Measurements from ENCODE around the gene NAA25.

Gene NAA25

GRCh38 chr12:112022241-112023016 is 86.2 kb downstream of the NAA25 start:
- H3K36me3 ChIP-seq (ENCODE audit: insufficient read depth, low read length) = peaks cover 70% of the 10 kb centered on the region
- H3K9ac ChIP-seq (ENCODE audit: insufficient read length) = no peak overlapping the region
- DNase-seq (ENCODE audit: low read depth, low spot score) = no peak
- no peaks in the 10 kb centered on the region for H3K9me3 ChIP-seq (ENCODE audit: low read depth, low read length)
- TF ChIP-seq POLR2AphosphoS5 (IDR thresholded peaks at IDR 0.05; ENCODE audit: borderline replicate concordance, low read depth, low read length) (peak; percentile 55), EZH2 (IDR thresholded peaks at IDR 0.05) (no peak)
- no peak overlapping the region for H3K4me3 ChIP-seq
- H3K27ac ChIP-seq = peak overlapping the region; percentile 30; the same call in 1 of the 2 replicates

- TF ChIP-seq EZH2 (IDR thresholded peaks at IDR 0.05) = no peak
- TF ChIP-seq POLR2AphosphoS5 (IDR thresholded peaks at IDR 0.05; ENCODE audit: borderline replicate concordance, low read depth, low read length) = no peak
- TF ChIP-seq FOXP2 (optimal IDR thresholded peaks at IDR 0.05; ENCODE audit: control extremely low read depth, extremely low read length, insufficient read depth) = no peak
- Histone ChIP-seq H3K9me3 (ENCODE audit: low read depth, low read length) (no peaks in the 10 kb centered on the region), H3K9ac (ENCODE audit: insufficient read length) (no peak overlapping the region), H3K4me3 (no peak overlapping the region), H3K27ac (no peak overlapping the region), H3K36me3 (ENCODE audit: insufficient read depth, low read length) (peaks cover 83% of the 10 kb centered on the region)
- DNase-seq (ENCODE audit: low read depth, low spot score) = no peak
Observed at GRCh38 chr12:112020947-112021457, 87.6 kb downstream of the NAA25 start.

- Histone ChIP-seq H3K4me3 (no peak overlapping the region), H3K9me3 (ENCODE audit: low read depth, low read length) (no peaks in the 10 kb centered on the region), H3K36me3 (ENCODE audit: insufficient read depth, low read length) (peaks cover 84% of the 10 kb centered on the region), H3K9ac (ENCODE audit: insufficient read length) (peak overlapping the region; percentile 8), H3K27ac (peak overlapping the region; percentile 25; the same call in 1 of the 2 replicates)
- no peak for DNase-seq (ENCODE audit: low read depth, low spot score)
- TF ChIP-seq POLR2AphosphoS5 (IDR thresholded peaks at IDR 0.05; ENCODE audit: borderline replicate concordance, low read depth, low read length) = no peak
- no peak for TF ChIP-seq EZH2 (IDR thresholded peaks at IDR 0.05)
- TF ChIP-seq FOXP2 (optimal IDR thresholded peaks at IDR 0.05; ENCODE audit: control extremely low read depth, extremely low read length, insufficient read depth) = no peak
Observed at GRCh38 chr12:112018571-112019237, 89.9 kb downstream of the NAA25 start.

- peaks cover 69% of the 10 kb centered on the region for H3K36me3 ChIP-seq (ENCODE audit: insufficient read depth, low read length)
- 0 out of 2 replicates have a peak overlapping the region, but pooled peaks have one; percentile 7 for H3K27ac ChIP-seq
Observed at GRCh38 chr12:112017041-112017440, 91.5 kb downstream of the NAA25 start.

DNA sequence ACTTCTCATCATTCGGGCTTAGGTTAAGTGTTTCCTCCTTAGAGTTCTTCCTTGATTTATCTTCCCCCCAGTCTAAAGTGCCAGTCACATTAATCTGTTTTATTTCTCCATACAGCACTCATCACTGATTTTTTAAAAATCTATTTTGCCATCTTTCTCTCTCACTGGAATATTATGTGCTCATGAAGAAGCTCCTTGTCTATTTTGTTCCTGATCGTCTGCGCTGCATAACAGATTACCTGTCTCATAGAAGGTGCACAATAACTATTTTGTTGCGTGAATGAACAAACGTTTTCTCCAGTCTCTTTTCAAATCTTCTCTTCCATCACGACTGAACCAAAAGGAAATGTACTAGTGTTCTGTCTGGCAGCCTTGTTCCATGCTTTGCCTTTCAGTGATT is 92.6 kb downstream of the NAA25 start:
- H3K4me3 ChIP-seq = no peak overlapping the region
- H3K36me3 ChIP-seq (ENCODE audit: insufficient read depth, low read length) = peaks cover 60% of the 10 kb centered on the region
- TF ChIP-seq FOXP2 (optimal IDR thresholded peaks at IDR 0.05; ENCODE audit: control extremely low read depth, extremely low read length, insufficient read depth) (no peak), POLR2AphosphoS5 (IDR thresholded peaks at IDR 0.05; ENCODE audit: borderline replicate concordance, low read depth, low read length) (no peak), EZH2 (IDR thresholded peaks at IDR 0.05) (no peak)
- no peak overlapping the region for H3K27ac ChIP-seq
- no peak overlapping the region for H3K9ac ChIP-seq (ENCODE audit: insufficient read length)
- no peaks in the 10 kb centered on the region for H3K9me3 ChIP-seq (ENCODE audit: low read depth, low read length)
- DNase-seq (ENCODE audit: low read depth, low spot score) = no peak

More at GRCh38 chr12:112017041-112017440, 91.5 kb downstream of the NAA25 start:
- DNase-seq (ENCODE audit: low read depth, low spot score) = no peak
- Histone ChIP-seq H3K9ac (ENCODE audit: insufficient read length) (no peak overlapping the region), H3K4me3 (no peak overlapping the region), H3K9me3 (ENCODE audit: low read depth, low read length) (no peaks in the 10 kb centered on the region)
- TF ChIP-seq POLR2AphosphoS5 (IDR thresholded peaks at IDR 0.05; ENCODE audit: borderline replicate concordance, low read depth, low read length) = 0 out of 2 replicates have a peak, but pooled peaks have one; percentile 24
- no peak for TF ChIP-seq EZH2 (IDR thresholded peaks at IDR 0.05)

GRCh38 chr12:112013601-112014402 is 94.8 kb downstream of the NAA25 start:
- no peak for DNase-seq (ENCODE audit: low read depth, low spot score)
- peaks cover 39% of the 10 kb centered on the region for H3K36me3 ChIP-seq (ENCODE audit: insufficient read depth, low read length)
- H3K9ac ChIP-seq (ENCODE audit: insufficient read length) = peak overlapping the region; percentile 77
- peak overlapping the region; percentile 82 for H3K27ac ChIP-seq
- no peaks in the 10 kb centered on the region for H3K9me3 ChIP-seq (ENCODE audit: low read depth, low read length)
- TF ChIP-seq POLR2AphosphoS5 (IDR thresholded peaks at IDR 0.05; ENCODE audit: borderline replicate concordance, low read depth, low read length) (peak; percentile 64), EZH2 (IDR thresholded peaks at IDR 0.05) (no peak)
- H3K4me3 ChIP-seq = peak overlapping the region; percentile 99

DNA sequence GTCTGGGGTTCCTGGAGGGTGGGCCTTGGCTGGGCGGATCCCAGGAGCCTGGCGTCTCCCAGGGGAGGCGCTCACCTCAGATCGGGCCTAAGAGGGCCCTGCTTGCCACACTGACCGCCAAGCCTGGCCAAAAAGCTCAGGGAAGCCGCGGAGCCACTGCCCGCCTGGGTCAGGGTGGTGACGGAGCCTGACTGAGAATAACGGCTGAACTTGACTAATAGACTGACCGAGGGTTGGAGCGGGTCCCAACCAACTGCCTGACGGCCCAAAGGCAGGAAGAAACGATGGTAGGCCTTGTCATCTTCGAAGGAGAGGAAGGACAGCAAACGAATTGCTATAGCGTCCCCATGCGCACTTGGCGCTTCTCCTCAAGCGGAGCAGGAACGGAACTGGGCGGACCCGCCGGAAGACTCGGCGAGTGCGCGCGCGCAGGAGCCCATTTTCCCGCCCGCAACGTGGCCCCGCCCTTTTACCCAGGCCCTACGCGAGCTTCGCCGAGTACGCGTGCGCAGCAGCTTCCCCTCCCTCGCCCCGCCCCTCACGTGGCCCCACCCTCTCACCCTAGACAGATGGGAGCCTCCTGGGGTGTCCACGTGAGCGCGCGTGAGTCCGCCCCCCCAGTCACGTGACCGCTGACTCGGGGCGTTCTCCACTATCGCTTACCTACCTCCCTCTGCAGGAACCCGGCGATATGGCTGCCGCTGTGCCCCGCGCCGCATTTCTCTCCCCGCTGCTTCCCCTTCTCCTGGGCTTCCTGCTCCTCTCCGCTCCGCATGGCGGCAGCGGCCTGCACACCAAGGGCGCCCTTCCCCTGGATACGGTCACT is 95.6 kb downstream of the NAA25 start, which contains the start of the genes ERP29 and TMEM116:
Gene ERP29 (plus strand): TSS at position 652 of the 826 bp plus-strand sequence. CDS start 40 bp downstream, at position 692.
Gene TMEM116 (minus strand): TSS at position 391 of the 826 bp plus-strand sequence. CDS start 7,895 bp downstream, outside the sequence.
- H3K9me3 ChIP-seq (ENCODE audit: low read depth, low read length) = no peaks in the 10 kb centered on the region
- peak within 1 kb of the TSS; percentile 100 for H3K9ac ChIP-seq (ENCODE audit: insufficient read length)
- DNase-seq (ENCODE audit: low read depth, low spot score) = peak; percentile 95
- H3K27ac ChIP-seq = peak within 1 kb of the TSS; percentile 93
- peaks cover 31% of the 10 kb centered on the region for H3K36me3 ChIP-seq (ENCODE audit: insufficient read depth, low read length)
- peak within 1 kb of the TSS; percentile 99 for H3K4me3 ChIP-seq
- TF ChIP-seq POLR2AphosphoS5 (IDR thresholded peaks at IDR 0.05; ENCODE audit: borderline replicate concordance, low read depth, low read length) (peak; percentile 93), FOXP2 (optimal IDR thresholded peaks at IDR 0.05; ENCODE audit: control extremely low read depth, extremely low read length, insufficient read depth) (no peak), EZH2 (IDR thresholded peaks at IDR 0.05) (no peak)
